GM12878 (cell line): ENCODE results near the gene MANEAL. TPM values are rescaled to one million over a fixed set of nuclear protein-coding genes. Genes with fewer than 3 reads are reported as not detected.

Experiments used
- CEBPZ ChIP-seq: fragments of 150-350 bp; IDR thresholded peaks from 2 replicates; pipeline ENCODE4 v1.6.1; 2016; ENCODE audit warnings: low read depth, low read length
- CHD4 ChIP-seq: fragments of 200-600 bp; sonication (generic); IDR thresholded peaks from 2 replicates; pipeline ENCODE4 v1.6.1; 2016; ENCODE audit warnings: mild to moderate bottlenecking
- EGR1 ChIP-seq, 2 experiments: IDR thresholded peaks; 1 replicate in 1 of 2; 2 replicates in 1 of 2; pipeline ENCODE4 v1.6.1; 2011 to 2012; ENCODE audit warnings: low read depth in 2 of 2, low read length in 2 of 2, borderline replicate concordance in 1 of 2, mild to moderate bottlenecking in 1 of 2, moderate library complexity in 1 of 2
- FOS ChIP-seq: IDR thresholded peaks from 3 replicates; pipeline ENCODE4 v1.6.1; 2011; ENCODE audit warnings: borderline replicate concordance; ENCODE audit not compliant: insufficient read length; ENCODE audit errors: extremely low read depth
- IKZF2 ChIP-seq, 2 experiments: fragments of 450-650 bp; IDR thresholded peaks; 2 replicates each; pipeline ENCODE4 v1.6.1; 2017; ENCODE audit warnings: mild to moderate bottlenecking in 2 of 2, moderate library complexity in 2 of 2
- IRF3 ChIP-seq: fragments of 450-650 bp; IDR thresholded peaks from 2 replicates; pipeline ENCODE4 v1.6.1; 2014; ENCODE audit warnings: mild to moderate bottlenecking
- IRF5 ChIP-seq: fragments of 450-650 bp; IDR thresholded peaks from 2 replicates; pipeline ENCODE4 v1.6.1; 2017; ENCODE audit warnings: borderline replicate concordance
- MTA3 ChIP-seq: IDR thresholded peaks from 2 replicates; pipeline ENCODE4 v1.6.1; 2012; ENCODE audit warnings: low read length, inconsistent platforms, borderline replicate concordance
- NBN ChIP-seq: fragments of 450-650 bp; IDR thresholded peaks from 2 replicates; pipeline ENCODE4 v1.6.1; 2016
- NFXL1 ChIP-seq: fragments of 450-650 bp; IDR thresholded peaks from 2 replicates; pipeline ENCODE4 v1.6.1; 2017; ENCODE audit warnings: antibody characterized with exemption, mild to moderate bottlenecking, borderline replicate concordance
- RAD51 ChIP-seq: fragments of 450-650 bp; IDR thresholded peaks from 2 replicates; pipeline ENCODE4 v1.6.1; 2016; ENCODE audit warnings: moderate library complexity, mild to moderate bottlenecking, inconsistent platforms
- SKIL ChIP-seq: fragments of 450-650 bp; IDR thresholded peaks from 2 replicates; pipeline ENCODE4 v1.6.1; 2017; ENCODE audit warnings: mild to moderate bottlenecking, low read depth, inconsistent platforms; ENCODE audit not compliant: poor library complexity, severe bottlenecking
- STAT3 ChIP-seq: IDR thresholded peaks from 2 replicates; pipeline ENCODE4 v1.6.1; 2011; ENCODE audit warnings: low read depth, low read length, improper control_type of control experiment
- ZZZ3 ChIP-seq: IDR thresholded peaks from 2 replicates; pipeline ENCODE4 v1.6.1; 2011; ENCODE audit warnings: low read depth; ENCODE audit not compliant: control insufficient read depth, insufficient read length
- polyA plus RNA-seq, 11 experiments: library from polyadenylated mRNA; depleted of rRNA in 4 of 11; unstranded in 6 of 11; stranded (reverse) in 5 of 11; fragments of >200 nt; fragmentation: Nextera tagmentation in 4 of 11; fragmentation: Illumina TruSeq in 1 of 11; extraction: Ambion mirVana in 4 of 11; extraction: Trizol in 1 of 11; gene quantifications; 1 replicate in 1 of 11; 2 replicates in 10 of 11; pipeline versions ENCODE4 v1.2.1 to v1.2.3, GENCODE V29; 2011 to 2016; ENCODE audit warnings: inconsistent platforms in 2 of 11, missing spikeins in 2 of 11, low read depth in 1 of 11
- total RNA-seq, 4 experiments: library from RNA; depleted of rRNA in 3 of 4; stranded (reverse); fragments of >200 nt in 3 of 4; fragmentation: Illumina TruSeq in 1 of 4; extraction: Trizol in 1 of 4; gene quantifications; 2 replicates each; pipeline versions ENCODE4 v1.2.1 to v1.2.3, GENCODE V29; 2013 to 2021
- TF ChIP-seq, protein P1 (sequence below): fragments of 450-650 bp; IDR thresholded peaks from 2 replicates; pipeline ENCODE4 v1.6.1; 2017; ENCODE audit warnings: mild to moderate bottlenecking, moderate library complexity

Gene MANEAL
- total and polyA plus RNA-seq, 10 of the 15 experiments (the other 5 are each of a cell fraction or from before 2014, with no cell fraction given) = 0.83 to 11.1 (median 5.7) TPM

- TF ChIP-seq MTA3 (no peak), CHD4 (no peak), SKIL (no peak), ZZZ3 (no peak), EGR1 (IDR thresholded peaks at IDR 0.05; ENCODE audit: borderline replicate concordance in 1 of 2, low read depth in 2 of 2, low read length in 2 of 2) (peak in 1 of 2 experiments; percentile 17; a peak in 1 of 3 replicates), STAT3 (no peak), FOS (no peak), NBN (no peak), NFXL1 (no peak), IRF5 (no peak), IKZF2 (IDR thresholded peaks at IDR 0.05) (no peak), CEBPZ (no peak), IRF3 (no peak), RAD51 (no peak)
- TF ChIP-seq, protein P1, sequence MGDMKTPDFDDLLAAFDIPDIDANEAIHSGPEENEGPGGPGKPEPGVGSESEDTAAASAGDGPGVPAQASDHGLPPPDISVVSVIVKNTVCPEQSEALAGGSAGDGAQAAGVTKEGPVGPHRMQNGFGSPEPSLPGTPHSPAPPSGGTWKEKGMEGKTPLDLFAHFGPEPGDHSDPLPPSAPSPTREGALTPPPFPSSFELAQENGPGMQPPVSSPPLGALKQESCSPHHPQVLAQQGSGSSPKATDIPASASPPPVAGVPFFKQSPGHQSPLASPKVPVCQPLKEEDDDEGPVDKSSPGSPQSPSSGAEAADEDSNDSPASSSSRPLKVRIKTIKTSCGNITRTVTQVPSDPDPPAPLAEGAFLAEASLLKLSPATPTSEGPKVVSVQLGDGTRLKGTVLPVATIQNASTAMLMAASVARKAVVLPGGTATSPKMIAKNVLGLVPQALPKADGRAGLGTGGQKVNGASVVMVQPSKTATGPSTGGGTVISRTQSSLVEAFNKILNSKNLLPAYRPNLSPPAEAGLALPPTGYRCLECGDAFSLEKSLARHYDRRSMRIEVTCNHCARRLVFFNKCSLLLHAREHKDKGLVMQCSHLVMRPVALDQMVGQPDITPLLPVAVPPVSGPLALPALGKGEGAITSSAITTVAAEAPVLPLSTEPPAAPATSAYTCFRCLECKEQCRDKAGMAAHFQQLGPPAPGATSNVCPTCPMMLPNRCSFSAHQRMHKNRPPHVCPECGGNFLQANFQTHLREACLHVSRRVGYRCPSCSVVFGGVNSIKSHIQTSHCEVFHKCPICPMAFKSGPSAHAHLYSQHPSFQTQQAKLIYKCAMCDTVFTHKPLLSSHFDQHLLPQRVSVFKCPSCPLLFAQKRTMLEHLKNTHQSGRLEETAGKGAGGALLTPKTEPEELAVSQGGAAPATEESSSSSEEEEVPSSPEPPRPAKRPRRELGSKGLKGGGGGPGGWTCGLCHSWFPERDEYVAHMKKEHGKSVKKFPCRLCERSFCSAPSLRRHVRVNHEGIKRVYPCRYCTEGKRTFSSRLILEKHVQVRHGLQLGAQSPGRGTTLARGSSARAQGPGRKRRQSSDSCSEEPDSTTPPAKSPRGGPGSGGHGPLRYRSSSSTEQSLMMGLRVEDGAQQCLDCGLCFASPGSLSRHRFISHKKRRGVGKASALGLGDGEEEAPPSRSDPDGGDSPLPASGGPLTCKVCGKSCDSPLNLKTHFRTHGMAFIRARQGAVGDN = 0 out of 2 replicates have a peak, but pooled peaks have one; percentile 40
Observed at GRCh38 chr1:37807555-37808368, 14.1 kb downstream of the MANEAL start, which contains the start of the genes C1orf122 and YRDC (continued).
